Right hindlimb (tissue), 1 donor: ENCODE measurements around the gene RPS3.

Source experiments
- DNase-seq: peaks from one replicate; pipeline ENCODE4 v3.0.0-alpha.2; 2018

The RPS3 gene

GRCh38 chr11:75437966-75438659 is 38.8 kb downstream of the RPS3 start:
- no peak for DNase-seq

GRCh38 chr11:75439026-75439425 is 39.7 kb downstream of the RPS3 start:
- no peak for DNase-seq

- no peak for DNase-seq
Observed at GRCh38 chr11:75439495-75440120, 40.3 kb downstream of the RPS3 start.

- no peak for DNase-seq
Observed at GRCh38 chr11:75440960-75441803, 41.9 kb downstream of the RPS3 start.

GRCh38 chr11:75441804-75442132 is 42.5 kb downstream of the RPS3 start:
- no peak for DNase-seq

- DNase-seq = no peak
Observed at GRCh38 chr11:75442161-75442885, 43.0 kb downstream of the RPS3 start.

GRCh38 chr11:75443043-75443442 is 43.7 kb downstream of the RPS3 start:
- DNase-seq = no peak

GRCh38 chr11:75445315-75445953 is 46.1 kb downstream of the RPS3 start:
- DNase-seq = peak; percentile 73

- no peak for DNase-seq
Observed at GRCh38 chr11:75447415-75447814, 48.1 kb downstream of the RPS3 start.

- DNase-seq = no peak
Observed at GRCh38 chr11:75449271-75449670, 50.0 kb downstream of the RPS3 start.

GRCh38 chr11:75449776-75450175 is 50.5 kb downstream of the RPS3 start:
- no peak for DNase-seq

- no peak for DNase-seq
Observed at GRCh38 chr11:75450236-75450635, 50.9 kb downstream of the RPS3 start.

- no peak for DNase-seq
Observed at GRCh38 chr11:75450826-75451821, 51.8 kb downstream of the RPS3 start.

GRCh38 chr11:75453916-75454655 is 54.8 kb downstream of the RPS3 start:
- DNase-seq = no peak

- no peak for DNase-seq
Observed at GRCh38 chr11:75454987-75455386, 55.7 kb downstream of the RPS3 start.
